Caco-2 (cell line): Measurements from ENCODE around the gene RFX7. TPM values are rescaled to one million over a fixed set of nuclear protein-coding genes. Genes with fewer than 3 reads are reported as not detected.

ENCODE experiments used
- BruUV-seq: library from RNA; stranded (reverse); fragments of 400-500 nt; replicated peaks from 2 replicates; lab custom pipeline; 2021; lab: Mats Ljungman, UMichigan
- CTCF ChIA-PET: fragments of 300-600 bp; sonication (Branson Sonifier 250); formaldehyde crosslinking; loops from one replicate; lab custom pipeline; 2022; ENCODE audit warnings: antibody characterized with exemption; lab: Charles Lee
- POLR2A ChIA-PET: fragments of 300-600 bp; sonication (Branson Sonifier 250); formaldehyde crosslinking; loops from one replicate; lab custom pipeline; 2022; ENCODE audit warnings: antibody characterized with exemption; lab: Charles Lee
- DNase-seq, 2 experiments: peaks; one replicate each; pipeline versions ENCODE4 v3.0.0 to v3.0.0-alpha.2; 2020 to 2022
- H3K27me3 ChIP-seq: replicated peaks from 2 replicates; pipeline ENCODE4 v1.6.0; 2011; ENCODE audit warnings: low read length; ENCODE audit not compliant: control insufficient read depth, insufficient read depth
- H3K36me3 ChIP-seq: 2 replicates; pipeline ENCODE4 v1.5.1; 2011; ENCODE audit warnings: low read length; ENCODE audit not compliant: control insufficient read depth, insufficient read depth
- H3K4me1 ChIP-seq: fragments of 250-450 bp; sonication (Bioruptor Pico); 2 replicates; pipeline ENCODE4 v1.5.1; 2020; ENCODE audit warnings: mild to moderate bottlenecking
- H3K4me3 ChIP-seq: 2 replicates; pipeline ENCODE4 v1.5.1; 2011; ENCODE audit warnings: low read depth, mild to moderate bottlenecking, control low read depth, low read length
- H3K9me3 ChIP-seq: fragments of 250-450 bp; sonication (Bioruptor Pico); 2 replicates; pipeline ENCODE4 v1.5.1; 2020; ENCODE audit warnings: mild to moderate bottlenecking, moderate library complexity
- H3K27ac Mint-ChIP-seq: one replicate; pipeline ENCODE4 v1.8.0; 2022; ENCODE audit warnings: mixed read lengths; ENCODE audit not compliant: unreplicated experiment
- H3K27me3 Mint-ChIP-seq: one replicate; pipeline ENCODE4 v1.8.0; 2022; ENCODE audit warnings: mixed read lengths; ENCODE audit not compliant: insufficient read depth, unreplicated experiment
- H3K36me3 Mint-ChIP-seq: one replicate; pipeline ENCODE4 v1.8.0; 2022; ENCODE audit warnings: mild to moderate bottlenecking, mixed read lengths; ENCODE audit not compliant: insufficient read depth, unreplicated experiment
- H3K4me1 Mint-ChIP-seq: one replicate; pipeline ENCODE4 v1.8.0; 2022; ENCODE audit warnings: low read depth, mixed read lengths; ENCODE audit not compliant: unreplicated experiment
- H3K4me3 Mint-ChIP-seq: one replicate; pipeline ENCODE4 v1.8.0; 2022; ENCODE audit warnings: mild to moderate bottlenecking, moderate library complexity, mixed read lengths; ENCODE audit not compliant: unreplicated experiment
- H3K9me3 Mint-ChIP-seq: one replicate; pipeline ENCODE4 v1.8.0; 2022; ENCODE audit warnings: mixed read lengths; ENCODE audit not compliant: unreplicated experiment
- intact Hi-C: fragments of 100-400 bp; cut with micrococcal nuclease; formaldehyde crosslinking; loops from one replicate; pipeline ENCODE4 v1.10.0; 2022; ENCODE audit not compliant: unreplicated experiment
- total RNA-seq: library from RNA; stranded (reverse); gene quantifications from 2 replicates; pipeline ENCODE4 v1.2.3, GENCODE V29; 2022
- TF ChIP-seq, protein P1 (sequence below), 2 experiments: fragments of 200-600 bp in 1 of 2; IDR thresholded peaks; 1 replicate in 1 of 2; 2 replicates in 1 of 2; pipeline versions ENCODE4 v1.5.1 to v1.8.0; 2011 to 2022; ENCODE audit warnings: antibody characterized with exemption in 1 of 2, control low read depth in 1 of 2, inconsistent platforms in 1 of 2, low read depth in 1 of 2, low read length in 1 of 2, mild to moderate bottlenecking in 1 of 2, moderate library complexity in 1 of 2; ENCODE audit not compliant: insufficient read depth in 1 of 2, severe bottlenecking in 1 of 2, unreplicated experiment in 1 of 2

RFX7 gene
- total RNA-seq, 1 experiment from 2014 or later: 8.7 TPM

- POLR2A ChIA-PET: no interaction called here
- H3K27me3 ChIP-seq: no peaks in the 10 kb centered on the region
- no peaks in the 10 kb centered on the region for H3K4me1 ChIP-seq
- no peaks in the 10 kb centered on the region for H3K36me3 ChIP-seq
- H3K4me3 ChIP-seq: no peak overlapping the region
- no peak overlapping the region for H3K4me3 Mint-ChIP-seq
- no TSS peak for BruUV-seq
- H3K27me3 Mint-ChIP-seq: no peaks in the 10 kb centered on the region
- H3K4me1 Mint-ChIP-seq: no peaks in the 10 kb centered on the region
- no peak for DNase-seq
- TF ChIP-seq, protein P1, sequence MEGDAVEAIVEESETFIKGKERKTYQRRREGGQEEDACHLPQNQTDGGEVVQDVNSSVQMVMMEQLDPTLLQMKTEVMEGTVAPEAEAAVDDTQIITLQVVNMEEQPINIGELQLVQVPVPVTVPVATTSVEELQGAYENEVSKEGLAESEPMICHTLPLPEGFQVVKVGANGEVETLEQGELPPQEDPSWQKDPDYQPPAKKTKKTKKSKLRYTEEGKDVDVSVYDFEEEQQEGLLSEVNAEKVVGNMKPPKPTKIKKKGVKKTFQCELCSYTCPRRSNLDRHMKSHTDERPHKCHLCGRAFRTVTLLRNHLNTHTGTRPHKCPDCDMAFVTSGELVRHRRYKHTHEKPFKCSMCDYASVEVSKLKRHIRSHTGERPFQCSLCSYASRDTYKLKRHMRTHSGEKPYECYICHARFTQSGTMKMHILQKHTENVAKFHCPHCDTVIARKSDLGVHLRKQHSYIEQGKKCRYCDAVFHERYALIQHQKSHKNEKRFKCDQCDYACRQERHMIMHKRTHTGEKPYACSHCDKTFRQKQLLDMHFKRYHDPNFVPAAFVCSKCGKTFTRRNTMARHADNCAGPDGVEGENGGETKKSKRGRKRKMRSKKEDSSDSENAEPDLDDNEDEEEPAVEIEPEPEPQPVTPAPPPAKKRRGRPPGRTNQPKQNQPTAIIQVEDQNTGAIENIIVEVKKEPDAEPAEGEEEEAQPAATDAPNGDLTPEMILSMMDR (IDR thresholded peaks at IDR 0.05; ENCODE audit: insufficient read depth in 1 of 2, low read depth in 1 of 2, low read length in 1 of 2, severe bottlenecking in 1 of 2, unreplicated experiment in 1 of 2): no peak
- CTCF ChIA-PET: no interaction called here
- no peaks in the 10 kb centered on the region for H3K36me3 Mint-ChIP-seq
- H3K9me3 ChIP-seq: 0 out of 2 replicates have a peak, but pooled peaks cover 3% of the 10 kb centered on the region
- H3K9me3 Mint-ChIP-seq: peaks cover 37% of the 10 kb centered on the region
- no peak overlapping the region for H3K27ac Mint-ChIP-seq
- intact Hi-C loops: no loop called here
Measured at GRCh38 chr15:56225520-56225919, 18.2 kb downstream of the RFX7 start.

DNA sequence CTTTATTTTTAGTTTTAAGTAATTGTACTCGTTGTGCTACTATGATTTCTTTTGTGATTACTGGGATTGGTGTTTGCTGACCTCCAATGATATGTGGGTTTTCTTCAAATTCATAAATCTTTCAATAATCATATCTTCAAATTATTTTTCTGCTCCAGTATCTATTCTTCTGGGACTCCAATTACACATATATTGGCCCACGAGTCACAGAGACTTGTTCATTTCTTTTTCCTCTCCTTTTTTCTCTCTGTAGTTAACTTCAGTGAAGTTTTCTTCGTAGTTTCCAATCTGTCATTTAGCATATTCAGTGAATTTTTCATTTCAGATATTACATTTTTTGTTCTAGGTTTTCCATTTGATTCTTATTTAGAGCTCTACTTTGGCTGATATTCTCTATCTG lies 21.4 kb downstream of the RFX7 start:
- CTCF ChIA-PET: no interaction called here
- H3K27ac Mint-ChIP-seq: no peak overlapping the region
- H3K9me3 Mint-ChIP-seq: peaks cover 25% of the 10 kb centered on the region

GRCh38 chr15:56217341-56217740 lies 26.3 kb downstream of the RFX7 start:
- ChIA-PET POLR2A (no interaction called here), CTCF (no interaction called here)
- BruUV-seq: no TSS peak
- no peaks in the 10 kb centered on the region for H3K36me3 Mint-ChIP-seq
- TF ChIP-seq, protein P1 (IDR thresholded peaks at IDR 0.05; ENCODE audit: insufficient read depth in 1 of 2, low read depth in 1 of 2, low read length in 1 of 2, severe bottlenecking in 1 of 2, unreplicated experiment in 1 of 2): no peak
- no peaks in the 10 kb centered on the region for H3K4me1 ChIP-seq
- H3K27me3 Mint-ChIP-seq: no peaks in the 10 kb centered on the region
- intact Hi-C loops: no loop called here
- H3K36me3 ChIP-seq: no peaks in the 10 kb centered on the region
- H3K4me3 Mint-ChIP-seq: no peak overlapping the region
- DNase-seq: no peak
- H3K27ac Mint-ChIP-seq: no peak overlapping the region
- peaks cover 15% of the 10 kb centered on the region for H3K9me3 Mint-ChIP-seq
- no peaks in the 10 kb centered on the region for H3K9me3 ChIP-seq
- H3K4me3 ChIP-seq: no peak overlapping the region
- no peaks in the 10 kb centered on the region for H3K27me3 ChIP-seq
- H3K4me1 Mint-ChIP-seq: no peaks in the 10 kb centered on the region

More for the DNA sequence above, 21.4 kb downstream of the RFX7 start:
- no peaks in the 10 kb centered on the region for H3K4me1 ChIP-seq
- Mint-ChIP-seq H3K27me3 (no peaks in the 10 kb centered on the region), H3K36me3 (no peaks in the 10 kb centered on the region), H3K4me1 (no peaks in the 10 kb centered on the region), H3K4me3 (no peak overlapping the region)
- no peaks in the 10 kb centered on the region for H3K27me3 ChIP-seq
- no TSS peak for BruUV-seq
- H3K4me3 ChIP-seq: no peak overlapping the region
- TF ChIP-seq, protein P1 (IDR thresholded peaks at IDR 0.05; ENCODE audit: insufficient read depth in 1 of 2, low read depth in 1 of 2, low read length in 1 of 2, severe bottlenecking in 1 of 2, unreplicated experiment in 1 of 2): no peak
- intact Hi-C loops: no loop called here
- POLR2A ChIA-PET: no interaction called here
- DNase-seq: no peak
- H3K36me3 ChIP-seq: no peaks in the 10 kb centered on the region
- 0 out of 2 replicates have a peak, but pooled peaks cover 3% of the 10 kb centered on the region for H3K9me3 ChIP-seq
